ENCODE results near the gene SLC9A8.
"Not testable (repeated sequence)": the region's sequence is repeated elsewhere in the genome, so short reads cannot be mapped to it uniquely, and the experiment has no call there.

SLC9A8 gene

GRCh38 chr20:49882171-49882970 is 69.7 kb downstream of the SLC9A8 start:
- no peak for DNase-seq

GRCh38 chr20:49883246-49883802 is 70.7 kb downstream of the SLC9A8 start:
- DNase-seq = no peak

- no peak for DNase-seq
Observed at GRCh38 chr20:49885558-49886332, 73.1 kb downstream of the SLC9A8 start.

GRCh38 chr20:49886571-49887213 is 74.1 kb downstream of the SLC9A8 start:
- no peak for DNase-seq

- no peak for DNase-seq
Observed at GRCh38 chr20:49887251-49888211, 74.9 kb downstream of the SLC9A8 start.

- DNase-seq = peak; percentile 74
Observed at GRCh38 chr20:49888212-49889000, 75.8 kb downstream of the SLC9A8 start.

GRCh38 chr20:49889001-49889934 is 76.6 kb downstream of the SLC9A8 start:
- DNase-seq = no peak

GRCh38 chr20:49889935-49890333 is 77.3 kb downstream of the SLC9A8 start:
- DNase-seq = no peak

GRCh38 chr20:49890471-49891361 is 78.1 kb downstream of the SLC9A8 start:
- DNase-seq = no peak

- no peak for DNase-seq
Observed at GRCh38 chr20:49891476-49892110, 79.0 kb downstream of the SLC9A8 start.

- DNase-seq = no peak
Observed at GRCh38 chr20:49892260-49892659, 79.6 kb downstream of the SLC9A8 start.

GRCh38 chr20:49892817-49893216 is 80.2 kb downstream of the SLC9A8 start:
- DNase-seq = peak; percentile 31

GRCh38 chr20:49893242-49894072 is 80.8 kb downstream of the SLC9A8 start:
- no peak for DNase-seq

GRCh38 chr20:49894073-49894470 is 81.4 kb downstream of the SLC9A8 start:
- no peak for DNase-seq

- DNase-seq = not testable (repeated sequence)
Observed at GRCh38 chr20:49895474-49896093, 83.0 kb downstream of the SLC9A8 start.

GRCh38 chr20:49896204-49896603 is 83.6 kb downstream of the SLC9A8 start:
- peak; percentile 68 for DNase-seq

Data from hematopoietic multipotent progenitor cell treated with erythropoietin and hydrocortisone succinate and interleukin-3 and kit ligand, for 6 days (in vitro differentiated cells).